GM19238 (cell line): ENCODE measurements around the gene CRHBP.
"Not testable (repeated sequence)": the region's sequence is repeated elsewhere in the genome, so short reads cannot be mapped to it uniquely, and the experiment has no call there.

ENCODE experiments used
- DNase-seq: peaks from one replicate; pipeline ENCODE4 v3.0.0; 2011; ENCODE audit warnings: low spot score; ENCODE audit not compliant: insufficient read length

CRHBP gene

DNA sequence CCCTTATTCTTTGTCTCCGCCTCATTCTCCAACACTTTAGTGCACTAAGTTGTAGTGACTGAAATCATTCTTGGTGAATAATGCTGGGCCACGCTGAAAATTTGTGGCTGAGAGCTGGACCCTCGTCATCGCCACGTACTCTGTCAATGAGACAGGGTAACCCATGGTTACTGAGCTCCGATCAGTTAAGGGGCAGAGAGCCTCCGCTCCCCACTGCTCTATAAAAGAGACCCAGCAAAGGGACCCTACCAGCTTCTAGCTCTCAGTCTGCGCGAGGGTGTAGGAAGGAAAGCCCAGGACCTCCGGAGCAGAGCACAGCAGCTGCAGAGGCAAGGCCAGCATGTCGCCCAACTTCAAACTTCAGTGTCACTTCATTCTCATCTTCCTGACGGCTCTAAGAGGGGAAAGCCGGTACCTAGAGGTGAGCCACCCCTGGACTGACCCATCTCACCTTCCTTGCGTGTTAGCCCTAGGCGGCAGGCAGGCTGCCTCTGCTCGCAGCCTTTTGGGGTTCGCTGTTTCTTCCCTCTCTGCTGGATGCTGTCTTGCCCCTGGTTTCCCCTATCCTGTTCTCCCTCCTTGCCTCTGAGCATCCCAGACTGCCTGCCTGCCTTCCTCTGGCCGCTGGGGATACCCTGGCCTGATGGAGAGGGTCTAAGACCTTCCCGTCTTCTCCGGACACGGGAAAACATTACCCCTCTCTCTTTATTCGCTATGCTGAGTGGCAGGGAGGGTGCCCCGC, at the start of gene CRHBP:
TSS of gene CRHBP (plus strand) at position 251 of the 742 bp plus-strand sequence. CDS start at position 341, 90 bp downstream.
- no peak for DNase-seq

DNA sequence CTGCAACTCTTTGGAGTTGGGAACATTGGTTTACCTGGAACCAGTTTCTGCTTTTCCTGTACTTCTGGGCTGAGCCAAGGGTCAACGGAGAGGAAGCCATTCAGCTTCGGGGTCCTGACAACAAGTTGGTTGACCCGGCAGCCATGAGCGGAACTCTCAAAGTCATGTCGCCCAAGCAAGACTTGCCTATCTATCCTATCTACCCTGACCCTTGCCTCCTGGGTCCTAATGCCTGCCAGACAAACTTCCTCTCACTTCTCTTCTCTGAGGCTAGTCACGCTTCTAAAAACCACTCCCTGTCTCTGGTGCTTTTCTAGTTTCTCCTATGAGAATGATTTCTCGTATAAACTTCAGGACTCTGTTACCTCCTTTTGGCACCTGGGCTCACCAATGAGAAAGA, 44.7 kb upstream of the CRHBP start:
- DNase-seq, result no peak

DNA sequence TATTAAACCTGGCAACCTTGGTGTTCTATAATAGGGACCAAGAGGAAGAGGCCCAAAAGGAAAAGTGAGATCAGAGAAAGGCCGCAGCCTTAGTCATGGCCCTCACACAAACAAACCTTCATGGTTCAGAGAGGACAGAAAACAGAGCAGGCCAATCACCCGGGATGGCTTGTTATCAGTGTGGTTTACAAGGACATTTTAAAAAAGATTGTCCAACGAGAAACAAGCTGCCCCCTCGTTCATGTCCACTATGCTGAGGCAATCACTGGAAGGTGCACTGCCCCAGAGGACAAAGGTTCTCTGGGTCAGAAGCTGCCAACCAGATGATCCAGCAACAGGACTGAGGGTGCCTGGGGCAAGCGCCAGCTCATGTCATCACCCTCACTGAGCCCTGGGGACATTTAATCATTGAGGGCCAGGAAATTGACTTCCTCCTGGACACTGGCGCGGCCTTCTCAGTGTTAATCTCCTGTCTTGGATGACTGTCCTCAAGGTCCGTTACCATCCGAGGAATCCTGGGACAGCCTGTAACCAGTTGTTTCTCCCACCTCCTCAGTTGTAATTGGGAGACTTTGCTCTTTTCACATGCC, 42.4 kb upstream of the CRHBP start:
- DNase-seq, result not testable (repeated sequence)

- not testable (repeated sequence) for DNase-seq
Observed at GRCh38 chr5:76914671-76915070, 38.2 kb upstream of the CRHBP start.

DNA sequence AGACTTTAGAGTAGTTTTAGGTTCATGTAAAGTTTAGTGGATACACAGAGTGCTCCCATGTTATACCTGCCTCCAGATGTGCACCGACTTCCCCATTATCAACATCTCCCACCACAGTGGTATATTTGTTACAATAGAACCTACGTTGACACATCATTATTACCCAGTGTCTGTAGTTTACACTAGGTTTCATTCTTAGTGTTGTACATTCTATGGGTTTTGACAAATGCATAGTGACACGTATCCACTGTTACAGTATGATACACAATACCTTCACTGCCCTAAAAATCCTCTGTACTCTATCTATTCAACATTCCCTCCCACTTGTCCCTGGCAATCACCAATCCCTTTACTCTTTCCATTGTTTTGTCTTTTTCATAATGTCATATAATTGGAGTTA, 34.3 kb upstream of the CRHBP start:
- no peak for DNase-seq

- no peak for DNase-seq
Observed at GRCh38 chr5:76920491-76920890, 32.4 kb upstream of the CRHBP start.

DNA sequence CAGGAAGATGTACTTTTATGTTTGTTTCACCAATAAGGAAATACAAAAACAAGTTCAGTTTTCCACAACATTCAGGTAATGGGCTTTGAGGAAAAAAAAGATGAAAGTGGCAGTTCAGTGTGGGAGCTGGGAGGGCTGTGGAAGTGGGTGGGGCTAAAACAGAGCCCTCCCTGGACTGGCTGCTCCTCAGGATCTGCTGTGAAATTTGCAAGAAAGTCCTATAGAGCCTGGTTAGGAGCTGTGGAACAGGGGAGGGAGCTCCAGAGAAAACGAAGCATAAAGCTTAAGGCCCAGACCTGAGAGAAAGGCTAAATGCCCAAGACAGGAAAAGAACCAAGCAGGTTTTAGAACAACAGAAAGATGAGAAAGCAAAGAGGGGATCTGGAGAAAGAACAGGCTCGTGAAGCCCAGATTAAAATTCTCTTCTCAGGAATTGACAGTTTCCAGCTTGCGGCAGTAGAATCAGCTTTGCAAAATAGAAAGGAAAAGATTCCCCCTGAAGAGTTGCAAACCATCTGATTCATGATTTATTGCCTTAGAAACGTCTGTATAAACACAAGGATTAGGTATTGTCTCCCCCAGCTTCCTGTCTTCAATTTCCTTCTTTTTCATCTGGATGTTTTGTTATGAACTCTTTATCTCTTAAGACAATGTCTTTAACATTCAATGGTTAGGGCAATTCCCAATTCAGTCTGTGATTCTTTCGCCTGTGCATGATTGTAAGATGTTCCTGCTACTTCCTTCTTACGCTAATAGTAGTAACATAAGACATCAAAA, 26.3 kb upstream of the CRHBP start:
- no peak for DNase-seq

DNA sequence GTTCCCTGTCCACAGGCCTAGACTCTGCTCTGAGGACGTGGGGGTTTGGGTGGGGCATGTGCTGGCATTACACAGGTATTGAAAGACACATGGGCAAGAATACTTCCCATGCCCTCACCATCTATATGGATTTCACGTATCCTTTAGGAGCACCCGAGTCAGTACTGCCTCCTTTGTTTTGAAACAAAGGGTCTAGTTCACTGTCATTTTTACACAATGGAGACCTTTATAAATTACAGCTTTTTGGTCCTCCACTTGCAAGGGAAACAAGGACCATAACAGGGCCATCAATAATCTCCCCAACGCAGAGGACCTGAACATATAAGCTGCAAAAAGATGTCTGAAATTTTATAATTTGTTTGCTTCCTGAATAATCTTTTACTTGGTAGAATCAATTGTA, 24.9 kb upstream of the CRHBP start:
- DNase-seq, result no peak

GRCh38 chr5:76930083-76930482, 22.8 kb upstream of the CRHBP start:
- DNase-seq, result no peak

- DNase-seq, result no peak
Observed at GRCh38 chr5:76938177-76938576, 14.7 kb upstream of the CRHBP start.

DNA sequence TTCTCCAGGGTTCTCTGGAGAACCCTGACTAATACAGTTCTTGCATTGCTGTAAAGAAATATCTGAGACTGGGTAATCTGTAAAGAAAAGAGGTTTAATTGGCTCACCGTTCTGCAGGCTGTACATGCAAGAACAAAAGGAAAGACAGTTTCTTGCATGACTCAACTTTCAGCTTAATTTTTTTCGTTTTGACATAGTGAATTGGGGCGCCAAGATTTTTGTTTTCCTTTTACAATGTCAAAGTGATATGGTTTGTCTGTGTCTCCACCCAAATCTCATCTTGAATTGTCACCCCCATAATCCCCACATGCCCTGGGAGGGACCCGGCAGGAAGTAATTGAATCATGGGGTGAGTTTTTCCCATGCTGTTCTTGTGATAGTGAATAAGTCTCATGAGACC, 11.8 kb upstream of the CRHBP start:
- no peak for DNase-seq

DNA sequence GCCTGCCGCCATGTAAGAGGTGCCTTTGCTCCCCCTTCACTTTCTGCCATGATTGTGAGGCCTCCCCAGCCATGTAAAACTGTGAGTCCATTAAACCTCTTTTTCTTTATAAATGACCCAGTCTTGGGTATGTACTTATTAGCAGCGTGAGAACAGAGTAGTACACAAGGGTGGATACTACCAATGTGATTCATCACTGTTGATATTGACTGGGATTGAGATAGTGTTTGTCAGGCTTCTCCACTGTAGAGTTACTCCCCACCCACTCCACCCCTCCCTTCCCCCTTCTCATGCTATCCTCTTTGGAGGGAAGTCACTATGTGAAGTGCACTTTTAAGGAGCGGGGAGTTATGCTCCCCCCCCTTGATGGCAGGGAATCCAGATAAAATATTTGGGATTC, 11.4 kb upstream of the CRHBP start:
- no peak for DNase-seq

GRCh38 chr5:76942581-76942980, 10.3 kb upstream of the CRHBP start:
- no peak for DNase-seq

DNA sequence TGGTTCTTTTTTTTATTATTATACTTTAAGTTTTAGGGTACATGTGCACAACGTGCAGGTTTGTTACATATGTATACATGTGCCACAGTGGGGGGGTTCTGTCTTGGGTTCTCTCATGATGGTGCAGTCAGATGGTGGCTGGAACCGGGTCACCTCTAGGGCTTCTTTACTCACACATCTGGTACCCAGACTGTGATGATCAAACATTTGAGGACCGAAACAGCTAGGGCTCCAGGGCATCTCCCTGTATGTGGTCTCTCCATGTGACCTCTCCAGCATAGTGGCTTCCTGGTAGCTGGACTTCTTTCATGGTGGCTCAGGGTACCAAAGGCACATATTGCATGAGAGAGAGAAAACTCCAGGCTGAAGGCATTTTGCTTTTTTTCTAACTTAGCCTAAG, 9.8 kb upstream of the CRHBP start:
- no peak for DNase-seq

- DNase-seq, result no peak
Observed at GRCh38 chr5:76944638-76945037, 8.2 kb upstream of the CRHBP start.

- DNase-seq, result not testable (repeated sequence)
Observed at GRCh38 chr5:76945238-76945637, 7.6 kb upstream of the CRHBP start.

- no peak for DNase-seq
Observed at GRCh38 chr5:76946090-76946489, 6.8 kb upstream of the CRHBP start.

- DNase-seq, result no peak
Observed at GRCh38 chr5:76947082-76947503, 5.8 kb upstream of the CRHBP start.

- no peak for DNase-seq
Observed at GRCh38 chr5:76953551-76954382, 922 bp downstream of the CRHBP start.

GRCh38 chr5:76954383-76954763, 1.5 kb downstream of the CRHBP start:
- DNase-seq, result no peak

DNA sequence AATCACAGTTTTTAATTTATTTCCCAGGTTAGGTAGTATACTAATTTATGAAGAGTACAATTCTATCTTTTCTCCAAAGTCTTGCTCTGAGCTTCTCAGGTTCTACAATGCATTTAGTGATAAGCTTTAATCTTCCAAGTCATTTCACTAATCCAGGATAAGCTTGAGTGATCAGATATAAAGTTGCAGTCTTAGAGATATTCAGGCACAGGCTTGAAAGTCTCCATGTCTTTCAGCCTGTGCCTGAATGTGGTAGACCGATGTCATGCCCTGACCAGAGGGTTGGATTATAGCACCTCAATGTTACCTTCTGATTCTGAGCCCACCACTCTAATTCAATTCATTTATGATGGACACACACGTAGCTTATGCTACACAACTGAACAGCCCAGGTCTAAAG, 3.2 kb downstream of the CRHBP start:
- no peak for DNase-seq
